Adrenal gland (tissue), 19 donors: Measurements from ENCODE around the gene SSB. TPM values are rescaled to one million over a fixed set of nuclear protein-coding genes. Genes with fewer than 3 reads are reported as not detected.

ENCODE experiments used
- DNase-seq, 7 donors: peaks; one replicate each; pipeline ENCODE4 v3.0.0-alpha.2; 2019 to 2020
- H3K27ac ChIP-seq, 5 donors: fragments of 200-600 bp; sonication (generic) in 4 of 5; 1 replicate in 3 of 5; 2 replicates in 2 of 5; pipeline versions ENCODE4 v1.5.1 to v1.8.0; 2016 to 2020; ENCODE audit warnings: mild to moderate bottlenecking in 1 of 5
- H3K27me3 ChIP-seq: fragments of 200-600 bp; 2 replicates; pipeline ENCODE4 v1.8.0; 2021
- H3K36me3 ChIP-seq, 2 donors: fragments of 200-600 bp; replicated peaks in 1 of 2; 1 replicate in 1 of 2; 2 replicates in 1 of 2; pipeline versions ENCODE4 v1.5.1 to v1.8.0; 2018 to 2022
- H3K4me1 ChIP-seq, 2 donors: fragments of 200-600 bp; replicated peaks in 1 of 2; 1 replicate in 1 of 2; 2 replicates in 1 of 2; pipeline versions ENCODE4 v1.5.1 to v1.8.0; 2018 to 2021
- H3K4me3 ChIP-seq, 4 donors: fragments of 200-600 bp; sonication (generic) in 3 of 4; one replicate each; pipeline ENCODE4 v1.5.1; 2016 to 2018
- H3K9me3 ChIP-seq, 3 donors: fragments of 200-600 bp; sonication (generic) in 1 of 3; replicated peaks in 1 of 3; 1 replicate in 2 of 3; 2 replicates in 1 of 3; pipeline versions ENCODE4 v1.5.1 to v1.8.0; 2016 to 2021
- POLR2A ChIP-seq, 2 donors: fragments of 450-650 bp; IDR thresholded peaks; one replicate each; pipeline ENCODE4 v1.6.1; 2017; ENCODE audit warnings: antibody characterized with exemption in 2 of 2, mild to moderate bottlenecking in 2 of 2, moderate library complexity in 1 of 2
- WGBS, 4 donors: extraction: QIAGEN DNeasy Blood & Tissue Kit in 2 of 4; methylation state at CpG; one replicate each; pipeline versions ENCODE4 v1.1.5 to v1.1.7; 2013 to 2017; 5-methylcytosine and 5-hydroxymethylcytosine counted together
- intact Hi-C, 2 donors: fragments of 100-400 bp; cut with DNase I; formaldehyde crosslinking; loops; one replicate each; pipeline versions ENCODE4 v1.14.1 to v1.15.0; 2022 to 2023
- long read RNA-seq, 10 donors: library from polyadenylated mRNA in 3 of 10; unstranded in 2 of 10; stranded (forward) in 1 of 10; transcript quantifications; one replicate each; pipeline ENCODE4 v2.0.0 and lab custom pipeline, GENCODE V29; 2021 to 2026
- polyA plus RNA-seq, 3 donors: library from polyadenylated mRNA; stranded (reverse); fragments of 200-250 nt in 2 of 3; fragments of 350-450 nt in 1 of 3; fragmentation: Illumina TruSeq in 1 of 3; extraction: RNeasy Lipid Tissue Mini Kit (QIAGEN cat#74804) in 1 of 3; gene quantifications; one replicate each; pipeline ENCODE4 v1.2.3, GENCODE V29; 2013 to 2014
- total RNA-seq, 9 donors: library from RNA; depleted of rRNA in 4 of 9; stranded (reverse); fragments of >200 nt in 4 of 9; fragments of 120-200 nt in 1 of 9; fragmentation: NEBNext Ultra II Directional in 1 of 9; extraction: Animal tissue kit (Norgen Biotek cat#: 25700) in 1 of 9; gene quantifications; one replicate each; pipeline versions ENCODE4 v1.1.0 to v1.2.4, GENCODE V29; 2013 to 2023
- TF ChIP-seq, protein P1 (sequence below), 6 experiments: fragments of 450-650 bp in 4 of 6; fragments of 200-600 bp in 2 of 6; sonication (generic) in 1 of 6; IDR thresholded peaks; 1 replicate in 5 of 6; 2 replicates in 1 of 6; pipeline versions ENCODE4 v1.5.1 to v1.8.0; 2016 to 2021; ENCODE audit warnings: antibody characterized with exemption in 6 of 6, mild to moderate bottlenecking in 2 of 6, moderate library complexity in 1 of 6
- donor health status: healthy with polysubstance abuse.
- donor health status: Bipolar disorder and iron deficiency.
- donor health status: DM: yes; HTN: yes; CAD: no.
- donor health status: DM: no; HTN: no; CAD: no.
- donor health status: DM: no; HTN: no; CAD: no.
- donor health status: DM: yes; HTN: yes; CAD: no.

Gene SSB
- total RNA-seq: 100 to 1,000 TPM in 1 of 9 donors, 10 to 100 TPM in 8; 30.1 to 129 (median 74.1) TPM
- 100 to 1,000 TPM in 1 of 3 donors, 10 to 100 TPM in 2; 66.1 to 210 (median 72.6) TPM for polyA plus RNA-seq
- long read RNA-seq, donor 1, transcript SSB-201 (12 exons, 1,709 nt): major isoform, 28 of 384 reads
- long read RNA-seq, donor 1, transcript SSB-206 (4 exons, 619 nt): minor isoform, 12 of 384 reads
- long read RNA-seq, donor 1, transcript SSB-212 (2 exons, 392 nt): minor isoform, 22 of 384 reads
- long read RNA-seq, donor 1, partial matches to known transcripts: 239 of 384 reads
- long read RNA-seq, donor 1, other reads (novel, unspliced or antisense): 82 of 384 reads
- long read RNA-seq, donor 2, transcript SSB-201 (12 exons, 1,709 nt): minor isoform, 14 of 245 reads
- long read RNA-seq, donor 2, transcript SSB-212 (2 exons, 392 nt): major isoform, 15 of 245 reads
- long read RNA-seq, donor 2, partial matches to known transcripts: 171 of 245 reads
- long read RNA-seq, donor 2, other reads (novel, unspliced or antisense): 40 of 245 reads
- long read RNA-seq, donor 3, transcript SSB-212 (2 exons, 392 nt): minor isoform, 22 of 205 reads
- long read RNA-seq, donor 3, transcript SSB-206 (4 exons, 619 nt): minor isoform, 7 of 205 reads
- long read RNA-seq, donor 3, transcript SSB-201 (12 exons, 1,709 nt): major isoform, 29 of 205 reads
- long read RNA-seq, donor 3, partial matches to known transcripts: 145 of 205 reads
- long read RNA-seq, donor 3, other reads (novel, unspliced or antisense): 0 of 205 reads
- long read RNA-seq, donor 4, transcript SSB-201 (12 exons, 1,709 nt): major isoform, 6 of 89 reads
- long read RNA-seq, donor 4, partial matches to known transcripts: 77 of 89 reads
- long read RNA-seq, donor 4, other reads (novel, unspliced or antisense): 2 of 89 reads
- long read RNA-seq, donor 5, transcript SSB-201 (12 exons, 1,709 nt): major isoform, 99 of 107 reads
- long read RNA-seq, donor 5, partial matches to known transcripts: 5 of 107 reads
- long read RNA-seq, donor 5, other reads (novel, unspliced or antisense): 2 of 107 reads
- long read RNA-seq, donor 6, transcript SSB-201 (12 exons, 1,709 nt): major isoform, 8 of 79 reads
- long read RNA-seq, donor 6, partial matches to known transcripts: 69 of 79 reads
- long read RNA-seq, donor 6, other reads (novel, unspliced or antisense): 1 of 79 reads
- long read RNA-seq, donor 7, transcript SSB-212 (2 exons, 392 nt): minor isoform, 5 of 101 reads
- long read RNA-seq, donor 7, transcript SSB-201 (12 exons, 1,709 nt): major isoform, 9 of 101 reads
- long read RNA-seq, donor 7, partial matches to known transcripts: 84 of 101 reads
- long read RNA-seq, donor 7, other reads (novel, unspliced or antisense): 0 of 101 reads
- long read RNA-seq, donor 8, transcript SSB-201 (12 exons, 1,709 nt): major isoform, 47 of 162 reads
- long read RNA-seq, donor 8, transcript SSB-212 (2 exons, 392 nt): minor isoform, 7 of 162 reads
- long read RNA-seq, donor 8, partial matches to known transcripts: 106 of 162 reads
- long read RNA-seq, donor 8, other reads (novel, unspliced or antisense): 0 of 162 reads
- long read RNA-seq, donor 9, transcript SSB-206 (4 exons, 619 nt): minor isoform, 9 of 215 reads
- long read RNA-seq, donor 9, transcript SSB-212 (2 exons, 392 nt): major isoform, 22 of 215 reads
- long read RNA-seq, donor 9, transcript SSB-201 (12 exons, 1,709 nt): major isoform, 22 of 215 reads
- long read RNA-seq, donor 9, partial matches to known transcripts: 160 of 215 reads
- long read RNA-seq, donor 9, other reads (novel, unspliced or antisense): 0 of 215 reads
- long read RNA-seq, donor 10, transcript SSB-201 (12 exons, 1,709 nt): major isoform, 25 of 61 reads
- long read RNA-seq, donor 10, partial matches to known transcripts: 30 of 61 reads
- long read RNA-seq, donor 10, other reads (novel, unspliced or antisense): 0 of 61 reads

DNA sequence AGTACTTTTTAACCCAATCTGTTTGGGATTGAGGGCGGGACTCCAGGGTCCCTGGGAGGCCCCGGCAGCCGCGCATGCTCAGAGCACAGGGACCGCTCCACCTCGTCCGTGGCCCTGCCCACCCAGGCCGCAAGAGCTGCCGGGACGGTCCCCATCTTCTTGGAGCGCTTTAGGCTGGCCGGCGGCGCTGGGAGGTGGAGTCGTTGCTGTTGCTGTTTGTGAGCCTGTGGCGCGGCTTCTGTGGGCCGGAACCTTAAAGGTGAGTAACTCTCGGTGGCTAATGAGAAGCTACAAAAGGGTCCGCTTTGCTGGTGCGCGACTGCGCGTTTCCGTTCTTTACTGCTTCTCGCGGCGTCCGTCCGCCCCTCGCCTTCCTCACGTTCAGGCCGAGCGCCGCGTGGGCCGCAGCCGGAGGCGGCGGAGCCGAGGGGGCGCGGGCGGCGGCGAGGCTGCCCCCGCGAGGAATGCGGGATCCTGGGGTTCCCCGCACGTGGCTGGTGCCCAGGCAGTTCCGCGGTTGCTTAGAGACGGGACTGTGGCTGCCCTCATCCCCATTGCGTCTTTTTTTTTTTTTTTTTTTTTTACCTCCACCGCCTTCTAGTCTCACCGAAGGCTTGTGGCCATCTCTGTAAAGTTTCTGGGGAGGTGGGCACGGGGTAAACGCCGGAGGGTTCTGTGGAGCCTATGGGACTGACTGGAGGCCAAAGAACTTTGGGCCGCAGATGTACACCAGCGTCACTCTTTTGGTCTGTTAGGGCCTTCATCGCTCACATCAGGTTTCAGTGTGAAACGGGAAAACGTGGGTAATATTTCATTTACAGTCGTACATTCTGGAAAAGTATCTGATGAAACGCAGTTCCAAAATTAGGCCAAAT is at the start of gene SSB:
TSS of gene SSB (plus strand) at position 154 of the 875 bp plus-strand sequence. CDS start 2,090 bp downstream, outside the sequence.
- no peaks in the 10 kb centered on the region for H3K27me3 ChIP-seq
- 0 to 1% (median 0%) methylated on average over 23 to 67 of the region's 67 CpGs for whole genome bisulfite sequencing, 4 donors
- intact Hi-C loops: no loop called here
- H3K4me3 ChIP-seq: peak within 1 kb of the TSS; percentile 60 to 82 (median 70)
- H3K9me3 ChIP-seq: no peaks in the 10 kb centered on the region
- H3K36me3 ChIP-seq: peaks cover 0 to 9% of the 10 kb centered on the region in 2 donors
- H3K4me1 ChIP-seq: peaks cover 0 to 17% of the 10 kb centered on the region in 2 donors
- peak; percentile 90 to 93 (median 92) for DNase-seq
- TF ChIP-seq, protein P1, sequence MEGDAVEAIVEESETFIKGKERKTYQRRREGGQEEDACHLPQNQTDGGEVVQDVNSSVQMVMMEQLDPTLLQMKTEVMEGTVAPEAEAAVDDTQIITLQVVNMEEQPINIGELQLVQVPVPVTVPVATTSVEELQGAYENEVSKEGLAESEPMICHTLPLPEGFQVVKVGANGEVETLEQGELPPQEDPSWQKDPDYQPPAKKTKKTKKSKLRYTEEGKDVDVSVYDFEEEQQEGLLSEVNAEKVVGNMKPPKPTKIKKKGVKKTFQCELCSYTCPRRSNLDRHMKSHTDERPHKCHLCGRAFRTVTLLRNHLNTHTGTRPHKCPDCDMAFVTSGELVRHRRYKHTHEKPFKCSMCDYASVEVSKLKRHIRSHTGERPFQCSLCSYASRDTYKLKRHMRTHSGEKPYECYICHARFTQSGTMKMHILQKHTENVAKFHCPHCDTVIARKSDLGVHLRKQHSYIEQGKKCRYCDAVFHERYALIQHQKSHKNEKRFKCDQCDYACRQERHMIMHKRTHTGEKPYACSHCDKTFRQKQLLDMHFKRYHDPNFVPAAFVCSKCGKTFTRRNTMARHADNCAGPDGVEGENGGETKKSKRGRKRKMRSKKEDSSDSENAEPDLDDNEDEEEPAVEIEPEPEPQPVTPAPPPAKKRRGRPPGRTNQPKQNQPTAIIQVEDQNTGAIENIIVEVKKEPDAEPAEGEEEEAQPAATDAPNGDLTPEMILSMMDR (IDR thresholded peaks at IDR 0.05): no peak
- TF ChIP-seq POLR2A (IDR thresholded peaks at IDR 0.05): peak; percentile 24 to 71
- H3K27ac ChIP-seq: peak within 1 kb of the TSS in 4 of 5 donors; percentile 60 to 84 (median 72)

DNA sequence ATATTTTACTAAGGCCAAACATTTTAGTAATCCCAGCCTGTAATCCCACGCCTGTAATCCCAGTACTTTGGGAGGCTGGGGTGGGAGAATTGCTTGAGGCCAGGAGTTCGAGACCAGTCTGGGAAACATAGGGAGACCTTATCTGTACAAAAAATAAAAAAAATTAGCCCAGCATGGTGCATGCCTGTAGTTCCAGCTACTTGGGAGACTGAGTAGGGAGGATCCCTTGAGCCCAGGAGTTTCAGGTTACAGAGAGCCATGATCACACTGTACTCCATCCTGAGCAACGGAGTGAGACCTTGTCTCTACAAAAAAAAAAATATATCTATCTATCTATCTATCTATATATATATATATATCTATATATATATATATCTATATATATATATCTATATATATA is 45.9 kb upstream of the SSB start:
- intact Hi-C loops: no loop called here

More for the DNA sequence above, 45.9 kb upstream of the SSB start:
- Histone ChIP-seq H3K27me3 (no peaks in the 10 kb centered on the region), H3K4me1 (no peaks in the 10 kb centered on the region), H3K27ac (no peak overlapping the region), H3K36me3 (no peaks in the 10 kb centered on the region), H3K9me3 (no peaks in the 10 kb centered on the region), H3K4me3 (no peak overlapping the region)
- TF ChIP-seq, protein P1 (IDR thresholded peaks at IDR 0.05): no peak
- no peak for TF ChIP-seq POLR2A (IDR thresholded peaks at IDR 0.05)
- DNase-seq: no peak
- 87 to 94% (median 91%) methylated on average over 3 of the region's 3 CpGs for WGBS, 4 donors
